Activated naive CD8-positive, alpha-beta T cell (primary cell): ENCODE data around the gene TRMT61A.

Experiments
- H3K27ac Mint-ChIP-seq: one replicate; pipeline ENCODE4 v1.8.0; 2021; ENCODE audit warnings: mixed read lengths
- H3K27me3 Mint-ChIP-seq: one replicate; pipeline ENCODE4 v1.8.0; 2021; ENCODE audit warnings: mixed read lengths
- H3K36me3 Mint-ChIP-seq: one replicate; pipeline ENCODE4 v1.8.0; 2021; ENCODE audit warnings: mixed read lengths
- H3K4me1 Mint-ChIP-seq: one replicate; pipeline ENCODE4 v1.8.0; 2021; ENCODE audit warnings: low read depth, mixed read lengths
- H3K4me3 Mint-ChIP-seq: one replicate; pipeline ENCODE4 v1.8.0; 2021; ENCODE audit warnings: mild to moderate bottlenecking, mixed read lengths
- H3K9me3 Mint-ChIP-seq: one replicate; pipeline ENCODE4 v1.8.0; 2021; ENCODE audit warnings: low read depth, mixed read lengths

The TRMT61A gene

GRCh38 chr14:103552846-103553210 lies 23.8 kb downstream of the TRMT61A start:
- H3K4me1 Mint-ChIP-seq: peaks cover 17% of the 10 kb centered on the region
- H3K36me3 Mint-ChIP-seq: no peaks in the 10 kb centered on the region
- no peaks in the 10 kb centered on the region for H3K9me3 Mint-ChIP-seq
- H3K27ac Mint-ChIP-seq: no peak overlapping the region
- H3K27me3 Mint-ChIP-seq: no peaks in the 10 kb centered on the region
- no peak overlapping the region for H3K4me3 Mint-ChIP-seq

- no peak overlapping the region for H3K4me3 Mint-ChIP-seq
- peaks cover 44% of the 10 kb centered on the region for H3K4me1 Mint-ChIP-seq
- no peaks in the 10 kb centered on the region for H3K27me3 Mint-ChIP-seq
- H3K36me3 Mint-ChIP-seq: peaks cover 3% of the 10 kb centered on the region
- H3K9me3 Mint-ChIP-seq: no peaks in the 10 kb centered on the region
- no peak overlapping the region for H3K27ac Mint-ChIP-seq
Measured at GRCh38 chr14:103555559-103556337, 26.8 kb downstream of the TRMT61A start.

GRCh38 chr14:103556946-103557758 lies 28.2 kb downstream of the TRMT61A start:
- H3K4me1 Mint-ChIP-seq: peaks cover 54% of the 10 kb centered on the region
- H3K36me3 Mint-ChIP-seq: peaks cover 7% of the 10 kb centered on the region
- H3K27ac Mint-ChIP-seq: no peak overlapping the region
- no peaks in the 10 kb centered on the region for H3K27me3 Mint-ChIP-seq
- no peak overlapping the region for H3K4me3 Mint-ChIP-seq
- H3K9me3 Mint-ChIP-seq: no peaks in the 10 kb centered on the region

- peak overlapping the region; percentile 10 for H3K27ac Mint-ChIP-seq
- H3K9me3 Mint-ChIP-seq: no peaks in the 10 kb centered on the region
- H3K36me3 Mint-ChIP-seq: peaks cover 7% of the 10 kb centered on the region
- H3K27me3 Mint-ChIP-seq: no peaks in the 10 kb centered on the region
- H3K4me3 Mint-ChIP-seq: peak overlapping the region; percentile 35
- peaks cover 55% of the 10 kb centered on the region for H3K4me1 Mint-ChIP-seq
Measured at GRCh38 chr14:103558071-103558882, 29.3 kb downstream of the TRMT61A start.

GRCh38 chr14:103559766-103560165 lies 30.8 kb downstream of the TRMT61A start:
- no peaks in the 10 kb centered on the region for H3K9me3 Mint-ChIP-seq

GRCh38 chr14:103560691-103561090 lies 31.7 kb downstream of the TRMT61A start:
- Mint-ChIP-seq H3K4me1 (peaks cover 66% of the 10 kb centered on the region), H3K4me3 (peak overlapping the region; percentile 99), H3K27me3 (no peaks in the 10 kb centered on the region), H3K27ac (peak overlapping the region; percentile 95), H3K9me3 (no peaks in the 10 kb centered on the region), H3K36me3 (peaks cover 7% of the 10 kb centered on the region)

More at GRCh38 chr14:103559766-103560165, 30.8 kb downstream of the TRMT61A start:
- Mint-ChIP-seq H3K4me1 (peaks cover 66% of the 10 kb centered on the region), H3K27ac (peak overlapping the region; percentile 34), H3K36me3 (peaks cover 7% of the 10 kb centered on the region), H3K4me3 (peak overlapping the region; percentile 41), H3K27me3 (no peaks in the 10 kb centered on the region)

- Mint-ChIP-seq H3K9me3 (no peaks in the 10 kb centered on the region), H3K4me1 (peaks cover 69% of the 10 kb centered on the region)
Measured at GRCh38 chr14:103561381-103562178, 32.6 kb downstream of the TRMT61A start.

GRCh38 chr14:103562179-103562428 lies 33.1 kb downstream of the TRMT61A start:
- Mint-ChIP-seq H3K27me3 (no peaks in the 10 kb centered on the region), H3K36me3 (peaks cover 7% of the 10 kb centered on the region), H3K9me3 (no peaks in the 10 kb centered on the region), H3K4me1 (peaks cover 66% of the 10 kb centered on the region), H3K27ac (peak overlapping the region; percentile 95), H3K4me3 (peak overlapping the region; percentile 99)

More at GRCh38 chr14:103561381-103562178, 32.6 kb downstream of the TRMT61A start:
- Mint-ChIP-seq H3K27me3 (no peaks in the 10 kb centered on the region), H3K36me3 (peaks cover 7% of the 10 kb centered on the region), H3K27ac (peak overlapping the region; percentile 95), H3K4me3 (peak overlapping the region; percentile 99)

GRCh38 chr14:103562429-103563225 lies 33.6 kb downstream of the TRMT61A start, which contains the start of the genes BAG5 and COA8:
Gene BAG5 (minus strand): TSS chr14:103562657. CDS start chr14:103561164, 1,493 bp downstream.
Gene COA8 (plus strand): TSS chr14:103562960. CDS start chr14:103563002, 42 bp downstream.
- H3K9me3 Mint-ChIP-seq: no peaks in the 10 kb centered on the region
- peaks cover 7% of the 10 kb centered on the region for H3K36me3 Mint-ChIP-seq
- no peaks in the 10 kb centered on the region for H3K27me3 Mint-ChIP-seq
- peaks cover 62% of the 10 kb centered on the region for H3K4me1 Mint-ChIP-seq
- peak within 1 kb of the TSS; percentile 95 for H3K27ac Mint-ChIP-seq
- H3K4me3 Mint-ChIP-seq: peak within 1 kb of the TSS; percentile 99

- Mint-ChIP-seq H3K27me3 (no peaks in the 10 kb centered on the region), H3K9me3 (no peaks in the 10 kb centered on the region), H3K4me1 (peaks cover 62% of the 10 kb centered on the region), H3K27ac (peak overlapping the region; percentile 85), H3K36me3 (peaks cover 7% of the 10 kb centered on the region), H3K4me3 (peak overlapping the region; percentile 97)
Measured at GRCh38 chr14:103563226-103563620, 34.2 kb downstream of the TRMT61A start.

GRCh38 chr14:103563844-103564505 lies 35.0 kb downstream of the TRMT61A start:
- H3K27ac Mint-ChIP-seq: no peak overlapping the region
- peak overlapping the region; percentile 97 for H3K4me3 Mint-ChIP-seq
- no peaks in the 10 kb centered on the region for H3K27me3 Mint-ChIP-seq
- H3K9me3 Mint-ChIP-seq: no peaks in the 10 kb centered on the region
- H3K4me1 Mint-ChIP-seq: peaks cover 55% of the 10 kb centered on the region
- peaks cover 7% of the 10 kb centered on the region for H3K36me3 Mint-ChIP-seq

GRCh38 chr14:103568952-103569351 lies 40.0 kb downstream of the TRMT61A start:
- Mint-ChIP-seq H3K27me3 (no peaks in the 10 kb centered on the region), H3K4me3 (no peak overlapping the region), H3K36me3 (no peaks in the 10 kb centered on the region), H3K4me1 (peaks cover 24% of the 10 kb centered on the region), H3K9me3 (no peaks in the 10 kb centered on the region), H3K27ac (no peak overlapping the region)

GRCh38 chr14:103569408-103569807 lies 40.4 kb downstream of the TRMT61A start:
- no peak overlapping the region for H3K4me3 Mint-ChIP-seq
- no peaks in the 10 kb centered on the region for H3K36me3 Mint-ChIP-seq
- H3K27ac Mint-ChIP-seq: no peak overlapping the region
- no peaks in the 10 kb centered on the region for H3K9me3 Mint-ChIP-seq
- peaks cover 21% of the 10 kb centered on the region for H3K4me1 Mint-ChIP-seq
- H3K27me3 Mint-ChIP-seq: no peaks in the 10 kb centered on the region
